Ishikawa (cell line): Measurements from ENCODE around the gene TOR3A.

ENCODE experiments used
- FOXM1 ChIP-seq: IDR thresholded peaks from 2 replicates; pipeline ENCODE4 v1.6.1; 2012; ENCODE audit warnings: low read depth, borderline replicate concordance
- NFIC ChIP-seq: IDR thresholded peaks from 2 replicates; pipeline ENCODE4 v1.6.1; 2012
- TF ChIP-seq, protein P1 (sequence below): IDR thresholded peaks from 2 replicates; pipeline ENCODE4 v1.6.1; 2012

DNA sequence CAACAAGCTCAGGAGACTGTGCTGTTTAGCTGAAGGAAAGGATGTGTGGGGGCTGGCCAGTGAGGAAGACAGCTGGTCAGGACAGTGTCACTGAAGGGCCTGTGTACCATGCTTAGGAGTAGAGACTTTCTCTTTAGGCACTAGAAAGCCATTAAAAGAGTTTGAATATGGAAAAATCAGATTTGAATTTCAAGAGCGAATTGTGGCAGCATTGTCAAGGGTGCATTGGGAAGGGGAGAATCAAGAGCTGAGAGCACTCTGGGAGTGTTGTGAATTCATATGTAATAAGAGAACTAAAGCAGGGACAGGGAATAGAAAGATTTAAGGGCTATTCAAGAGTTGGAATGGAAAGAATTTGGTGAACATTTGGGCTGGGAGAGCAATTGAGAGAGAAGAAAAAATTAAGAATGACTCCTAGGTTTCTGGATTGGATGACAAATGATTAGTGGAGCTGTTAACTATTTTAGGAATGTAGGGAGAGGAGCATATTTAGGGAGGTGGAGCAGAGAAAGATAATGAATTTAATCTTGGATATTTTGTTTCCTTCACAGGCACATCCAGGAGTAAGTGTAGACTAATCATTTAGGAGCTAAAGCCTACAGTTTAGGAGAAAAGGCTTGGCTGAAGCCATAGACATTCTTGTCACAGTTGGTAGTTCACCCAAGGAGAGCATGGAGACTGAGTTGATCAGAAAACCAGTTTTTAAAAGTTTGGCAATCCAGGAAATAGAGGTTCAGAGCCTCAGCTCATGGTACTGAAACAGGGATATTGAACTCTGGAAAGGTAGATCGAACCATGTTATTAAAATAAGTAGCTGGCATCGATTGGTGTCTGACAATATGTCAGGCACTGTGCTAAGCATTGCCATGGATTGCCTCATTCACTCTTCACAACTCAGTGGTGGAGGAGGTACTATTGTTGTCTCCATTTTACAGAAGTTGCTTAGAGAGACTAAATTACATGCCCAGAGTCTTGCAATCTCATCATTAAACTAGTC, 23.1 kb upstream of the TOR3A start:
- TF ChIP-seq, protein P1, sequence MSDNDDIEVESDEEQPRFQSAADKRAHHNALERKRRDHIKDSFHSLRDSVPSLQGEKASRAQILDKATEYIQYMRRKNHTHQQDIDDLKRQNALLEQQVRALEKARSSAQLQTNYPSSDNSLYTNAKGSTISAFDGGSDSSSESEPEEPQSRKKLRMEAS, result no peak
- no peak for TF ChIP-seq NFIC
- TF ChIP-seq FOXM1, result no peak
